ENCODE results near the gene CHPT1.

The CHPT1 gene

GRCh38 chr12:101768781-101769180, 71.3 kb downstream of the CHPT1 start:
- DNase-seq, result no peak

GRCh38 chr12:101769865-101770264, 72.4 kb downstream of the CHPT1 start:
- DNase-seq, result no peak

- DNase-seq, result no peak
These were observed 74.8 kb downstream of the CHPT1 start for GRCh38 chr12:101772012-101772775.

GRCh38 chr12:101773650-101774162, 76.3 kb downstream of the CHPT1 start:
- DNase-seq, result peak; percentile 85

GRCh38 chr12:101775816-101776215, 78.4 kb downstream of the CHPT1 start:
- DNase-seq, result no peak

GRCh38 chr12:101777485-101777884, 80.0 kb downstream of the CHPT1 start:
- DNase-seq, result no peak

GRCh38 chr12:101777978-101778377, 80.5 kb downstream of the CHPT1 start:
- DNase-seq, result no peak

Measured in activated effector memory CD4-positive, alpha-beta T cell treated with anti-CD3 and anti-CD28 coated beads, Interleukin-2, amount 50 U/mL, for 16 hours (primary cell).